ENCODE measurements around the gene EFL1. TPM values are rescaled to one million over a fixed set of nuclear protein-coding genes. Genes with fewer than 3 reads are reported as not detected.
A peak's percentile ranks its signal among the peaks of the same experiment; 100 is the strongest.
"Not testable (repeated sequence)": the region's sequence is repeated elsewhere in the genome, so short reads cannot be mapped to it uniquely, and the experiment has no call there.

The EFL1 gene
- total RNA-seq: 10 to 100 TPM in 5 of 6 donors, 1 to 10 TPM in 1; 9.7 to 27.7 (median 17.0) TPM

- H3K27me3 ChIP-seq: no peaks in the 10 kb centered on the region
- peak within 1 kb of the TSS; percentile 70 to 79 (median 76) for H3K27ac ChIP-seq
- ATAC-seq (ENCODE audit: low FRiP score in 2 of 2) (peak; percentile 97 to 99), DNase-seq (peak; percentile 95 to 99)
- H3K9me3 ChIP-seq: no peaks in the 10 kb centered on the region
- H3K4me3 ChIP-seq: peak within 1 kb of the TSS; percentile 63 to 94 (median 81)
- H3K4me1 ChIP-seq: peaks cover 12 to 19% (median 17%) of the 10 kb centered on the region in 4 donors
- TF ChIP-seq CTCF (IDR thresholded peaks at IDR 0.05): no peak
- peak; percentile 46 to 70 for TF ChIP-seq POLR2AphosphoS5 (IDR thresholded peaks at IDR 0.05)
- peak in 2 of 4 donors; percentile 55 to 71 for TF ChIP-seq POLR2A (IDR thresholded peaks at IDR 0.05)
- no peak for TF ChIP-seq EP300 (IDR thresholded peaks at IDR 0.05)
- H3K36me3 ChIP-seq: peaks cover 0 to 14% (median 4%) of the 10 kb centered on the region in 4 donors
- WGBS, 2 donors: 0% methylated on average over 9 to 24 of the region's 57 CpGs
Measured at GRCh38 chr15:82262422-82263026, at the start of gene EFL1, which contains the start of gene SAXO2. TSS of gene EFL1 (minus strand) at chr15:82262734. CDS start at chr15:82261778, 956 bp downstream. TSS of gene SAXO2 (plus strand) at chr15:82262818. CDS start at chr15:82262880, 62 bp downstream.

GRCh38 chr15:82311321-82311720 is 48.8 kb upstream of the EFL1 start:
- 78 to 82% methylated on average over 5 of the region's 5 CpGs for whole genome bisulfite sequencing, 2 donors
- not testable (repeated sequence) for H3K36me3 ChIP-seq; DNase-seq; H3K27me3 ChIP-seq; ATAC-seq (ENCODE audit: low FRiP score in 2 of 2); H3K27ac ChIP-seq; H3K4me1 ChIP-seq; H3K9me3 ChIP-seq; H3K4me3 ChIP-seq

DNA sequence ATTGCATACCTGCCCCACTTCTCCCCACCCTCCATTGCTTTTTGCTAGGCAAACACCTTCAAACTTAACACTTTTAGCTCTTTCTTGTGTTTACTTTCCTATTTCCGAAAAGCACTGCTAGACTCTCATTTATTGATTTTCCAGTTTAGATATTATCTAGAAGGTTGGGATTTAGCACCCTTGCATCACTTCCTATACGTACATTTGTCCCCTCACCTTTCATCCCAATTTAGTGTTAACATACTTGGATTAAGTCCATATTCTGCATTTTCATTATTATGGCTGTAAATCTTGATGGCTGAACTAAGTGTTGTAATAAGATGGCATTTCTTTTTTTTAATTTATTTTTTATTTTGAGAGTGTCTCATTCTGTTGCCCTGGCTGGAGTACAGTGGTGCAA is 47.3 kb upstream of the EFL1 start:
- TF ChIP-seq POLR2A (IDR thresholded peaks at IDR 0.05) (no peak), CTCF (IDR thresholded peaks at IDR 0.05) (no peak), POLR2AphosphoS5 (IDR thresholded peaks at IDR 0.05) (no peak), EP300 (IDR thresholded peaks at IDR 0.05) (no peak)
- H3K36me3 ChIP-seq: no peaks in the 10 kb centered on the region
- no peaks in the 10 kb centered on the region for H3K27me3 ChIP-seq
- H3K9me3 ChIP-seq: peaks cover 0 to 6% (median 0%) of the 10 kb centered on the region in 4 donors
- no peak for DNase-seq
- no peak overlapping the region for H3K4me3 ChIP-seq
- H3K4me1 ChIP-seq: no peaks in the 10 kb centered on the region
- ATAC-seq (ENCODE audit: low FRiP score in 2 of 2): no peak
- H3K27ac ChIP-seq: no peak overlapping the region
- 54 to 85% methylated on average over 2 of the region's 2 CpGs for WGBS, 2 donors

- H3K27ac ChIP-seq: no peak overlapping the region
- no peak overlapping the region for H3K4me3 ChIP-seq
- WGBS, 2 donors: 90 to 91% methylated on average over 7 to 8 of the region's 8 CpGs
- no peak for ATAC-seq (ENCODE audit: low FRiP score in 2 of 2)
- no peak for DNase-seq
- no peaks in the 10 kb centered on the region for H3K27me3 ChIP-seq
- no peaks in the 10 kb centered on the region for H3K4me1 ChIP-seq
- no peak for TF ChIP-seq CTCF (IDR thresholded peaks at IDR 0.05)
- TF ChIP-seq POLR2A (IDR thresholded peaks at IDR 0.05): no peak
- no peaks in the 10 kb centered on the region for H3K36me3 ChIP-seq
- peaks cover 0 to 6% (median 0%) of the 10 kb centered on the region in 4 donors for H3K9me3 ChIP-seq
Measured at GRCh38 chr15:82307714-82308081, 45.2 kb upstream of the EFL1 start.

DNA sequence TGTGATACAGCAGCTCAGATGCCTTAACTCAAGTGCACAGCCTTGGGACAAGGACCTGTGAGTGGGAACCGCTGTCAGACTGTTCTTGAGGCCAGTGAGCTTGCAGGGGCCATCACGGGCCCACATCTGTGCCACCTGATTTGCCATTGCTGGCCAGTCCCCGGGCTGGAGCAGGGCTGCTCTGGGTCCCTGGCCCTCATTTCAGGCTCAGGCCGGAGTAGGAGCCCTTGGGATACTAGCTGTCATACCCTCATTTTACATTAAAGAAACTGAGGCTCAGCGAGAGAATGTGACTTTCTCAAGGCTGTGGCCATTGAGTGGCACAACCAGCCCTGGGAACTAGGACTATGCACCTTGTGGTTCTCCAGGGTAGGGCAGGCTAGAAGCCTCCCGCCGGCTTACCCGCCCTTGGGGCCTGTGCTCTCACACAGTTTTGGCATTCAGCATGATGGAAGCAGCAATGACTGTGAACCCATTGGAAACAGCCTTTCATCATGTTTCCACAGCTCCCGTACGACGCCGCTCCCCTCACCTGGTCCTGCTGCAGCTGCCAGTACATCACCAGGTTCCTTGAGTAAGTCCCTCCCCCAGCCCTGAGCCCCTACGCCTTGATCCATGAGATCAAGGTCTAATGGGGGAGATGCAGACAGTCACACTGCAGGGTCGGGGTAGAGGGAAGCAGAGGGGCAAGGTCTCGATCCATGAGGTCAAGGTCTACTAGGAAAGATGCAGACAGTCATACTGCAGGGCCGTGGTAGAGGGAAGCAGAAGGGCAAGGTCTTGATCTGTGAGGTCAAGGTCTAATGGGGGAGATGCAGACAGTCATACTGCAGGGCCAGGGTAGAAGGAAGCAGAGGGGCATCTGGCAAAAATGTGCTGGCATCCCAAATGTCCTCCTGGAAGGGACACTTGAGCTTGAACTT is 44.5 kb upstream of the EFL1 start:
- ATAC-seq (ENCODE audit: low FRiP score in 2 of 2): peak in 1 of 2 donors; percentile 6
- WGBS, 2 donors: 81 to 90% methylated on average over 5 to 16 of the region's 16 CpGs
- Histone ChIP-seq H3K36me3 (no peaks in the 10 kb centered on the region), H3K27ac (no peak overlapping the region), H3K9me3 (peaks cover 0 to 6% (median 0%) of the 10 kb centered on the region in 4 donors), H3K4me1 (no peaks in the 10 kb centered on the region), H3K27me3 (no peaks in the 10 kb centered on the region), H3K4me3 (no peak overlapping the region)
- no peak for TF ChIP-seq POLR2AphosphoS5 (IDR thresholded peaks at IDR 0.05)
- no peak for TF ChIP-seq EP300 (IDR thresholded peaks at IDR 0.05)
- no peak for TF ChIP-seq CTCF (IDR thresholded peaks at IDR 0.05)
- TF ChIP-seq POLR2A (IDR thresholded peaks at IDR 0.05): no peak
- DNase-seq: peak in 1 of 2 donors; percentile 29
